ENCODE results near the gene FRMD5. TPM values are rescaled to one million over a fixed set of nuclear protein-coding genes. Genes with fewer than 3 reads are reported as not detected.

Gene FRMD5
- total RNA-seq, 1 donor from 2014 or later: 0.54 TPM

GRCh38 chr15:43908516-43909050, 286.5 kb downstream of the FRMD5 start:
- DNase-seq (ENCODE audit: low spot score): no peak
- Mint-ChIP-seq H3K27me3 (ENCODE audit: unreplicated experiment) (no peaks in the 10 kb centered on the region), H3K4me1 (ENCODE audit: unreplicated experiment) (peaks cover 2% of the 10 kb centered on the region), H3K36me3 (ENCODE audit: low read depth, unreplicated experiment) (no peaks in the 10 kb centered on the region), H3K4me3 (ENCODE audit: unreplicated experiment) (no peak overlapping the region), H3K9me3 (ENCODE audit: unreplicated experiment) (no peaks in the 10 kb centered on the region), H3K27ac (ENCODE audit: unreplicated experiment) (no peak overlapping the region)
- TF ChIP-seq CTCF (IDR thresholded peaks at IDR 0.05; ENCODE audit: unreplicated experiment): no peak

DNA sequence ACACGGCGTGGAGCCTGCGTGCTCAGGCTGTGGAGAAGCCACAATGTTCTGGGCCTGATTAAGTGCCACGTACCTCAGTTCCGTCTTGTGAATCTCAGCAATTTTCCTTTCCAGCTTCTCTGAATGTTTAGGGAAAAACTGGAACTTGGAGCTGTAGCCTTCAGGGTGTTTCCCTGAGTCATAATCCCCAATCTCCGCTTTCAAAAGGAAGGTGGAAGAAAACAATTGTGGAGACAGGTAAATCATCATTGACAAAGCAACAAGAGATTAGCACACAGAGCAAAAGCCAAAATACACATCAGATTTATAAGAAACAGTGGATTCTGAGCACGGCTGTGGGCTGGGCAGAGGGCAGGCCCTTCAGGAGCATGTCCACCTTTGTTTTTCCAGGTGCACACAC, 289.3 kb downstream of the FRMD5 start:
- H3K36me3 Mint-ChIP-seq (ENCODE audit: low read depth, unreplicated experiment): no peaks in the 10 kb centered on the region
- H3K9me3 Mint-ChIP-seq (ENCODE audit: unreplicated experiment): no peaks in the 10 kb centered on the region
- H3K27ac Mint-ChIP-seq (ENCODE audit: unreplicated experiment): no peak overlapping the region
- H3K4me1 Mint-ChIP-seq (ENCODE audit: unreplicated experiment): peaks cover 9% of the 10 kb centered on the region
- DNase-seq (ENCODE audit: low spot score): no peak
- no peak for TF ChIP-seq CTCF (IDR thresholded peaks at IDR 0.05; ENCODE audit: unreplicated experiment)
- H3K27me3 Mint-ChIP-seq (ENCODE audit: unreplicated experiment): no peaks in the 10 kb centered on the region
- H3K4me3 Mint-ChIP-seq (ENCODE audit: unreplicated experiment): no peak overlapping the region

DNA sequence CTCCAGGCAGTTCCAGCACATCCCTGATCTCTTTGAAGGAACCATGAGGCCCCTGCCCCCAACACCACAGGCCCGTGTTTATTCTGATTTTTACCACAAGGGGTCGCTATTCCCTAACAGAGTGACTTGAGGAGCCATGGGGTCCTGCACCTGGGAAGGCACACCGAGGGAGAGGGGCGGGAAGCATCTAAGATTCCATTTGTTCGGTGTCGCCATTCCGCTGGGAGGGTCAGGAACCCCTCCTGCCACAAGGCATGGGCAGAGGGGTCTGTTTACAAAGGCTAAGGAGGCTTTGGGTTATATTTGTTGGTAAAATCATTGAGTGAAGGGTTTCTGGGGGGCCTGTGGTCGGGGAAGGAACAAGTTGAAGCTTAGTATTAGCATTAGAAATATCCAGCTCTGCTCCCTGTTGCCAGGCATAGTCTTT, 291.2 kb downstream of the FRMD5 start:
- peaks cover 10% of the 10 kb centered on the region for H3K4me1 Mint-ChIP-seq (ENCODE audit: unreplicated experiment)

GRCh38 chr15:43901495-43901894, 293.6 kb downstream of the FRMD5 start:
- no peak for TF ChIP-seq CTCF (IDR thresholded peaks at IDR 0.05; ENCODE audit: unreplicated experiment)
- no peaks in the 10 kb centered on the region for H3K36me3 Mint-ChIP-seq (ENCODE audit: low read depth, unreplicated experiment)
- no peak overlapping the region for H3K4me3 Mint-ChIP-seq (ENCODE audit: unreplicated experiment)
- H3K27ac Mint-ChIP-seq (ENCODE audit: unreplicated experiment): no peak overlapping the region
- DNase-seq (ENCODE audit: low spot score): no peak
- H3K27me3 Mint-ChIP-seq (ENCODE audit: unreplicated experiment): no peaks in the 10 kb centered on the region
- peaks cover 4% of the 10 kb centered on the region for H3K9me3 Mint-ChIP-seq (ENCODE audit: unreplicated experiment)
- peaks cover 10% of the 10 kb centered on the region for H3K4me1 Mint-ChIP-seq (ENCODE audit: unreplicated experiment)

More for the DNA sequence above, 291.2 kb downstream of the FRMD5 start:
- no peaks in the 10 kb centered on the region for H3K9me3 Mint-ChIP-seq (ENCODE audit: unreplicated experiment)
- H3K4me3 Mint-ChIP-seq (ENCODE audit: unreplicated experiment): no peak overlapping the region
- H3K27ac Mint-ChIP-seq (ENCODE audit: unreplicated experiment): no peak overlapping the region
- H3K36me3 Mint-ChIP-seq (ENCODE audit: low read depth, unreplicated experiment): no peaks in the 10 kb centered on the region
- peak; percentile 83 for DNase-seq (ENCODE audit: low spot score)
- H3K27me3 Mint-ChIP-seq (ENCODE audit: unreplicated experiment): no peaks in the 10 kb centered on the region
- TF ChIP-seq CTCF (IDR thresholded peaks at IDR 0.05; ENCODE audit: unreplicated experiment): peak; percentile 97

DNA sequence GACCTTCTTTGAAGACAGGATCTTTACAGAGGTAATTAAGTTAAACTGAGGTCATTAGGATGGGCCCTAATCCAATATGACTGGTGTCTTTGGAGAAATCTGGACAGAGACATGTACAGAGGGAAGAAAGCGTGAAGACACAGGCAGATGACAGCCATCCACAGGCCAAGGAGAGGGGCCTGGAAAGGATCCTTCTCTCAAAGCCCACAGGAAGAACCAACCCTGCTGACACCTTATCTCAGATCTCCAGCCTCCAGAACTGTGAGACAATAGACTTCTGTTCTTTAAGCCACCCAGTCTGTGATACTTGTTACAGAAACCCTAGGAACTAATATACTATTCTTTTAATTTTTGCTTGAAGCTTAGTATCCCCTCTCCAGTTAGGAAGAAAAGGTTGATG, 294.1 kb downstream of the FRMD5 start:
- DNase-seq (ENCODE audit: low spot score): no peak
- peaks cover 10% of the 10 kb centered on the region for H3K4me1 Mint-ChIP-seq (ENCODE audit: unreplicated experiment)
- TF ChIP-seq CTCF (IDR thresholded peaks at IDR 0.05; ENCODE audit: unreplicated experiment): no peak
- H3K9me3 Mint-ChIP-seq (ENCODE audit: unreplicated experiment): peaks cover 4% of the 10 kb centered on the region
- no peak overlapping the region for H3K4me3 Mint-ChIP-seq (ENCODE audit: unreplicated experiment)
- no peaks in the 10 kb centered on the region for H3K36me3 Mint-ChIP-seq (ENCODE audit: low read depth, unreplicated experiment)
- H3K27me3 Mint-ChIP-seq (ENCODE audit: unreplicated experiment): no peaks in the 10 kb centered on the region
- H3K27ac Mint-ChIP-seq (ENCODE audit: unreplicated experiment): no peak overlapping the region
